GM18909 (cell line): ENCODE measurements around the gene EXOC2.
"Not testable (repeated sequence)": the region's sequence is repeated elsewhere in the genome, so short reads cannot be mapped to it uniquely, and the experiment has no call there.

Experiments used
- ATAC-seq: cut with Tn5 transposase; IDR thresholded peaks from one replicate; pipeline ENCODE4 v1.9.1; 2021; ENCODE audit warnings: mild to moderate bottlenecking; ENCODE audit not compliant: unreplicated experiment, poor library complexity

The EXOC2 gene

GRCh38 chr6:641225-641985, 51.5 kb downstream of the EXOC2 start:
- ATAC-seq: no peak

DNA sequence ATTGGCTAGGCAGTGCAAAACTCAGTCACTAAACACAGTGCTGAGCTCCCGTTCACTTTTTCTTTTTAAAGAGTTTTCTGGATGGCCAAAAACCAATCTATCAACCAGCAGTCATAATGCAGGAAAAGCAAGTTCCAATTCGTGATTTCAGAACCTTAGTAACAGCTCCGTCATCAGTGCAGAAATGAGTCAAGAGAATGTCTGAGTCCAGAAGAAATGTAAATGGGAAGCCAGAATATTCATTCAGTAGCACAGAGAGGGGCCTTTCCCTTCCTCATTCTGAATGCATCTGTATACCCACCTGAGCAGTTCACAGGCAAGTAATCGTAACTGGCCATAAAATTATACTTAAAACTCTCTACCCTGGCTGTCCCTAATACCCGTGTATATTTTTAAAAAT, 56.5 kb downstream of the EXOC2 start:
- ATAC-seq: no peak

DNA sequence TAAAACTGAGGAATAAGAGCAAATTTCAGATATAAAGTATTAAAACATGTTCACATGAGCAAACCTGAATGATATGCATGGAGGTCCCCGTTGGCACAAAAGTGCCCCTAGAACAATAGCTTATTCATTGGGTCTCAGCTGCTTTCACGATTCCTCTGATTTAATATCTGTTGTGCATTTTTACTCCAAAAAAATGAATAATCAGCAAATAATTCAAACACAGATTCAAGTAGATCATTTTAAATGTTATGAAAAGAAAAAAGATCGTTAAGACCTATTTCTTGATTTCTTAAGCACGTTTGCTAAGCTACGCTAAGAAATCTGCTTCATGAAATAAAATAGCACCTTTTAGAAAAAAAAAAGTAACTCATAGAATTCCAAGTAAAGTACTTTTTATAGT, 57.7 kb downstream of the EXOC2 start:
- no peak for ATAC-seq

- no peak for ATAC-seq
These were observed 59.3 kb downstream of the EXOC2 start for GRCh38 chr6:633611-634010.

DNA sequence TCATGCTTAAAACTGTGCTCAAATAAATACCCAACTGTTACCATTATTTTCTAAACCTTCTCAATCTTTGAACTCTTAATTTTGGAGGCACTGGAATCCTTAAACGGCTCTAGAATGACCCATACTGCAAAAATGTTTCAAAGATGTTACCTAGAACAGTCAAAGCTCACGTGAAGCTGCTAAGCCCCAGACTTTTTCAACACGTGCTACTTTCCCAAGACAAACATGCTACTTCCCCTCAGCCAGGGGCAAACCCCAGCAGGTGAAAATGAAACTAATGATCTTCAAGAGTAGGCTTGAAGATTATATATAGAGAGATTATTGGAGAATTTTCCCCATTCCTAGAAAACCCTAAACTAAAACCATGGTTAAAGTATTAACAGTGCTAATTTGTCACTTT, 64.2 kb downstream of the EXOC2 start:
- no peak for ATAC-seq

GRCh38 chr6:626236-626635, 66.7 kb downstream of the EXOC2 start:
- no peak for ATAC-seq

- ATAC-seq: no peak
These were observed 68.0 kb downstream of the EXOC2 start for GRCh38 chr6:624979-625378.

- ATAC-seq: no peak
These were observed 70.5 kb downstream of the EXOC2 start for GRCh38 chr6:622462-622861.

- no peak for ATAC-seq
These were observed 71.0 kb downstream of the EXOC2 start for GRCh38 chr6:621931-622330.

GRCh38 chr6:620950-621349, 72.0 kb downstream of the EXOC2 start:
- no peak for ATAC-seq

- no peak for ATAC-seq
These were observed 72.8 kb downstream of the EXOC2 start for GRCh38 chr6:620166-620565.

- no peak for ATAC-seq
These were observed 75.4 kb downstream of the EXOC2 start for GRCh38 chr6:617456-618100.

GRCh38 chr6:613981-614380, 79.0 kb downstream of the EXOC2 start:
- ATAC-seq: no peak

- ATAC-seq: no peak
These were observed 81.0 kb downstream of the EXOC2 start for GRCh38 chr6:611928-612327.

- no peak for ATAC-seq
These were observed 82.1 kb downstream of the EXOC2 start for GRCh38 chr6:610882-611281.

GRCh38 chr6:609905-610304, 83.0 kb downstream of the EXOC2 start:
- no peak for ATAC-seq

DNA sequence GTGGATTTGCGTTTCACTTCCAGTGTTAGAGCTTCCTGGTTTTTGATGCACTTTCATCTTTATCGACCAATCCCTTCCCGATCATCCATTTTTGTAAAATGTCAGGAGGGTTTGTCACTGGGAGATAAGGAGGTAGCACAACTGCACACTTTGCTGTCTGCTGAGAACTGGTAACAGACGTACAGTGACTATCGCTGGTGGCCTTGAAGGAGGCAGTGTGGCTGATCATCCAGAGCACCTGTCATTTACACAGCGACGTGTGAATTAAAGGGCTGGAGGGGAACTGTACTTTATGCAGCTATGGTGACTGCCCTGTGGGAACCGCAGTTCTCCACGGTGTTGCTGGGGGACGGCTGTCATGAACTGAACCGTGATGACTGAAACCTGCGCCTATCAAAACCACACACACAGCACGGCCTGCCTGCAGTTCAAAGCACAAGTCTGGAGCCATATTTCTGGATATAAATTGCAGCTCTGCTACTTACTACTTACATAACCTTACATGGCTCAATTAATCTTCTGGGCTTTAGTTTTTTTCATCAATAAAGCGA, 86.0 kb downstream of the EXOC2 start:
- ATAC-seq: no peak

- not testable (repeated sequence) for ATAC-seq
These were observed 87.0 kb downstream of the EXOC2 start for GRCh38 chr6:605895-606294.

DNA sequence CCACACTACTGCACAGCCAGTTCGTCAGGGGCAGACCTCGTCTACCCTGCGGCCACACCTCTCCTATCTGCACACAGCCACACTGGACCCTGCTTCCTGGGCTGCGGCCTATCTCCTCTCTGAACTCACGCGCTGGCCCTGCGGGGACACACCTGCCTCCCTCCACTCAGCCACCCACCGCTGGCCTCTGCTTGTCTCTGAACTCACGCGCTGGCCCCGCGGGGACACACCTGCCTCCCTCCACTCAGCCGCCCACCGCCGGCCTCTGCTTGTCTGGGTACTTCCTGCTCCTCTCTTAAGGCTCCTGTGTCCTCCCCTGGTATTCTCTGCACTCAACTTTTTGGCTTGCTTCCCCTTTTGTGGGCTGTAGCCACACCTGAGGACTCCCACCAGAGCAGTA, 88.4 kb downstream of the EXOC2 start:
- no peak for ATAC-seq

- ATAC-seq: no peak
These were observed 89.7 kb downstream of the EXOC2 start for GRCh38 chr6:603265-603664.

DNA sequence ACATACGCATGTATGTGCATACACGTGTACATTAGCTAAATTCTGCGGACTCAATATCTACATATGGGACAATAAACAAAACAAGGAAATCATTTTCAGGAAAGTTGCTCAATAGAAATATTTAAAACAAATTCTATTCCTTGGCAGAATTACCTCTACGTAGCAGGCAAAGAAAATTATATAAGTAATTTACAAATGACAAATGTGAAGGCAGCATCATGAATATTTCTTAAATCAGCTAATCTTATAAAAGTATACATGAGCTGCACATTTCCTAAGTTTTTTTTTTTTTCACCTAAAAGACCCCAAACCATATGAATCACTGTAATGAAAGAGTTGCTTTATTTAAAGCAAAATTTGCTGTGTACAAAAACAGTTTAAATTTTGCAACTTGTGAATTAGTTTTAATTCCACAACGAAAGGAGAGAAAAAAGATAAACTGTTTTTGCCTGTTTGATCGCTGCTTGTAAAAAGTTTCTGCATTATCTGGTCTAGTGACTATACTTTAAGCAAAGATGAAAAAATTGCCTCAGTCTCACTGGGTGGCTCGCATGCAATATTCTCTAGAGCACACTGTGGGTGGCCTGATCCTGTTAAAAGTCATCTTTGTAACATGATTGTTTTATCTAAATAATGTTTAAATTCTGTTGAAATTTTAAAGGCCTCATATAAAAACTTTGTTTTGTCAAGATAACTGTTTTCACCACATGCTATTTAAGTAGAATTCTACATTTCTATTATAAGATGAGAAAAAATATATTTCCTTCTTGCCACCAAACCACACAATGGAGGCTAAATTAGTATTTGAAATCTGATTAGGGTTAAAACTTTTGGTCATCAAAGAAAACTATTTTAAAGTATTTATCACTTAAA, 93.1 kb downstream of the EXOC2 start:
- ATAC-seq: no peak
